Activated naive CD8-positive, alpha-beta T cell (primary cell): ENCODE results near the gene HAL.

Experiments used
- H3K27ac Mint-ChIP-seq: one replicate; pipeline ENCODE4 v1.8.0; 2021; ENCODE audit warnings: mixed read lengths
- H3K27me3 Mint-ChIP-seq: one replicate; pipeline ENCODE4 v1.8.0; 2021; ENCODE audit warnings: mixed read lengths
- H3K36me3 Mint-ChIP-seq: one replicate; pipeline ENCODE4 v1.8.0; 2021; ENCODE audit warnings: mixed read lengths
- H3K4me1 Mint-ChIP-seq: one replicate; pipeline ENCODE4 v1.8.0; 2021; ENCODE audit warnings: low read depth, mixed read lengths
- H3K4me3 Mint-ChIP-seq: one replicate; pipeline ENCODE4 v1.8.0; 2021; ENCODE audit warnings: mild to moderate bottlenecking, mixed read lengths
- H3K9me3 Mint-ChIP-seq: one replicate; pipeline ENCODE4 v1.8.0; 2021; ENCODE audit warnings: low read depth, mixed read lengths

HAL gene

GRCh38 chr12:95995238-95996031 is 709 bp downstream of the HAL start:
- Mint-ChIP-seq H3K4me3 (no peak overlapping the region), H3K27me3 (no peaks in the 10 kb centered on the region), H3K9me3 (no peaks in the 10 kb centered on the region), H3K36me3 (peaks cover 8% of the 10 kb centered on the region), H3K4me1 (peaks cover 2% of the 10 kb centered on the region), H3K27ac (no peak overlapping the region)

DNA sequence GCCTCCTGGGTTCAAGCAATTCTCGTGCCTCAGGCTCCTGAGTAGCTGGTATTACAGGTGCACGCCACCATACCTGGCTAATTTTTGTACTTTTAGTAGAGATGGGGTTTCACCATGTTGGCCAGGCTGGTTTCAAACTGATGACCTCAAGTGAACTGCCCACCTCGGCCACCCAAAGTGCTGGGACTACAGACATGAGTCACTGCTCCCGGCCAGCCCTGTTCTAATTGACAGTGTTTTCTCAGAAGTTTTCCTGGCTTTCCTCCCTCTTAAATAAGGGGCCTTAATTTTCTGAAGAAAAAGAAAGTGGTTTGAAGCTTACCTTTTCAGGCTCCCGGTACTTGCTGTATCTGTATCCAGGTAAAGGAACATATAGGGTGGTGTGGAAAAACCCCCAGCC is 1.7 kb downstream of the HAL start:
- peaks cover 5% of the 10 kb centered on the region for H3K36me3 Mint-ChIP-seq
- no peaks in the 10 kb centered on the region for H3K9me3 Mint-ChIP-seq
- no peak overlapping the region for H3K27ac Mint-ChIP-seq
- no peaks in the 10 kb centered on the region for H3K27me3 Mint-ChIP-seq
- no peak overlapping the region for H3K4me3 Mint-ChIP-seq
- peaks cover 2% of the 10 kb centered on the region for H3K4me1 Mint-ChIP-seq

- Mint-ChIP-seq H3K9me3 (no peaks in the 10 kb centered on the region), H3K27ac (no peak overlapping the region), H3K36me3 (peaks cover 5% of the 10 kb centered on the region), H3K4me1 (peaks cover 2% of the 10 kb centered on the region), H3K27me3 (no peaks in the 10 kb centered on the region), H3K4me3 (no peak overlapping the region)
These were observed 2.2 kb downstream of the HAL start for GRCh38 chr12:95993907-95994306.

GRCh38 chr12:95990136-95990535 is 6.0 kb downstream of the HAL start:
- H3K4me1 Mint-ChIP-seq, result no peaks in the 10 kb centered on the region
- no peak overlapping the region for H3K4me3 Mint-ChIP-seq
- no peak overlapping the region for H3K27ac Mint-ChIP-seq
- H3K36me3 Mint-ChIP-seq, result peaks cover 5% of the 10 kb centered on the region
- no peaks in the 10 kb centered on the region for H3K27me3 Mint-ChIP-seq
- no peaks in the 10 kb centered on the region for H3K9me3 Mint-ChIP-seq

- no peaks in the 10 kb centered on the region for H3K9me3 Mint-ChIP-seq
- H3K4me1 Mint-ChIP-seq, result no peaks in the 10 kb centered on the region
- no peak overlapping the region for H3K27ac Mint-ChIP-seq
- no peak overlapping the region for H3K4me3 Mint-ChIP-seq
- no peaks in the 10 kb centered on the region for H3K27me3 Mint-ChIP-seq
- H3K36me3 Mint-ChIP-seq, result peaks cover 5% of the 10 kb centered on the region
These were observed 6.5 kb downstream of the HAL start for GRCh38 chr12:95989504-95990123.

DNA sequence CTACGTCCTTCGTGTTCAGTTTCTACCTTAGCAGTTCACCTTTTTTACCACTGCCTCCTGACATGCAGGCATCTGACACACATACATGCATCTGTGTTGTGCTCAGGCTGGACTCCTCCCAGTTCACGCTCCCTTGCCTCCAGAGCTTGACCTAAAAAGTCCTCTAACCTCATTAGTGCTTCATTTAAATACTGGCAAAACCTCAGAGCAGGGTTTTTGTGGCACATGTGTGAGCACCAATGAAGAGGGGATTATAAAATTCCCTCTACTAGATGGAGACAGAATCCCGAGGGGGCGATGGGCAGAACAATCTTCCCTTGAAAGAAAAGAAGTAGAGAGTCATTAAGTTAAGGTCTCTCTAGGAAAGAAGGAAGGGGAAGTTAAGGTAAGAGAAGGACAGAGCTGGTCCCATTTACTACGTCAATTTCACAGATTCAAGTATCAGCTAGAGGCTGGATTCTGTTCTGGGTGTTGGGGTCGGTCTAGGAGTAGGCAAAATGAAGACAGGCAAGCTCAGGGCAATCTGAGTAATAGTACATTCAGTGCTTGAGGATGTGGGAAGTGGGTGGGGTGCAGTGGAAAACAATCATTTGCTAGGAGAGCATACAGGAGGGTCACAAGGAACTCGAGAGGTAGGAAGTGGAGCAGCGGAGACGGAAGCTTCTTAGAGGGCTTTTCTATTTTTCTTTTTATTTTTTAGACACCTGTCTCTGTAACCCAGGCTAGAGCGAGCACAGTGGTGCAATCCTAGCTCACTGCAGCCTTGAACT is 7.5 kb downstream of the HAL start:
- no peaks in the 10 kb centered on the region for H3K9me3 Mint-ChIP-seq
- no peaks in the 10 kb centered on the region for H3K27me3 Mint-ChIP-seq
- peaks cover 5% of the 10 kb centered on the region for H3K36me3 Mint-ChIP-seq
- no peaks in the 10 kb centered on the region for H3K4me1 Mint-ChIP-seq
- no peak overlapping the region for H3K27ac Mint-ChIP-seq
- no peak overlapping the region for H3K4me3 Mint-ChIP-seq

DNA sequence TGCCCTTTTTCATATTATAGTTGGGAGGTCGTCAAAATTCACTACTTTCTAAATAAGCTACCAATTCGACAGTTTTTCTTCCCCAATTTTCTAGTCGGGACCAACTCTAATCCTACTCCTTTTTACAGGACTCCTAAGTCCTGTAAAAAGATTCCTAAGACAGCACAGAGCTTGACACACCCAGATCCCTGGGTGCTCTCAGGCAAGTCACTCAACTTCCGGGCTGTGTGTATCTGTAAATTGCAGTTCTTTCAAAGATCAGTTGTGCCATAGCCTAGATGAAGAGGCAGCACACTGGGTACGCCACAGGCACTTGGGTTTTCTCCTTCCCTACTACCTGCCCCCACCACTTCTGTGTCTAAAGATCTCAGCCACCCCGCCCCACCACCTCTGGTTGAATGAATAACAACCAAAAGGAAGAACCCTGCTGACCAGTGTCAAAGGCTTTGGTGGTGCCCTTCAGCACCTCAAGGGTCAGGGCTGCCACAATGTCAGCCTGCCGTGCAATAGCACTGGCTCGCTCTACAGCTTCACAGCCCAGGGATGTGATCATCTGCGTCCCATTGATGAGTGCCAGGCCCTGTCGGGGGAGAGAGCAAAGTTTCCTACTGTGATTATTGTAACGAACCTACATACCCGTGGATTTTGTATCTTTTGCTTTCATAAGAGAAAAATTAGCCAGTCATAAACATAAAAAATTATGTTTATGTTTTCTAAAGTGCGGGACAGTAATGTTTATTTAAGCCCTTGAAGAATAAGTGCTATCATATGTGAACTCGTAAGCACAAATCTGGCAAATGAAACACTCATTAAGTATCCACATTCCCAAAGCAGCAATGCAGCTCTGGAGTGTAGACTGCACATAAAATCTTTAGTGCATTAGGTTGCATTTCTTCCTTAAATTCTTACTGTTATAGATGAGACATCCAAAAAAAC is 9.2 kb downstream of the HAL start:
- H3K27ac Mint-ChIP-seq, result no peak overlapping the region
- no peak overlapping the region for H3K4me3 Mint-ChIP-seq
- no peaks in the 10 kb centered on the region for H3K27me3 Mint-ChIP-seq
- H3K9me3 Mint-ChIP-seq, result no peaks in the 10 kb centered on the region
- H3K4me1 Mint-ChIP-seq, result no peaks in the 10 kb centered on the region
- H3K36me3 Mint-ChIP-seq, result peaks cover 1% of the 10 kb centered on the region

- Mint-ChIP-seq H3K4me1 (no peaks in the 10 kb centered on the region), H3K27ac (no peak overlapping the region), H3K9me3 (no peaks in the 10 kb centered on the region), H3K4me3 (no peak overlapping the region), H3K27me3 (no peaks in the 10 kb centered on the region), H3K36me3 (peaks cover 2% of the 10 kb centered on the region)
These were observed 11.5 kb downstream of the HAL start for GRCh38 chr12:95984682-95985081.

- H3K4me1 Mint-ChIP-seq, result no peaks in the 10 kb centered on the region
- H3K36me3 Mint-ChIP-seq, result peaks cover 2% of the 10 kb centered on the region
- no peaks in the 10 kb centered on the region for H3K9me3 Mint-ChIP-seq
- no peaks in the 10 kb centered on the region for H3K27me3 Mint-ChIP-seq
- H3K4me3 Mint-ChIP-seq, result no peak overlapping the region
- H3K27ac Mint-ChIP-seq, result no peak overlapping the region
These were observed 13.5 kb downstream of the HAL start for GRCh38 chr12:95982602-95983001.

DNA sequence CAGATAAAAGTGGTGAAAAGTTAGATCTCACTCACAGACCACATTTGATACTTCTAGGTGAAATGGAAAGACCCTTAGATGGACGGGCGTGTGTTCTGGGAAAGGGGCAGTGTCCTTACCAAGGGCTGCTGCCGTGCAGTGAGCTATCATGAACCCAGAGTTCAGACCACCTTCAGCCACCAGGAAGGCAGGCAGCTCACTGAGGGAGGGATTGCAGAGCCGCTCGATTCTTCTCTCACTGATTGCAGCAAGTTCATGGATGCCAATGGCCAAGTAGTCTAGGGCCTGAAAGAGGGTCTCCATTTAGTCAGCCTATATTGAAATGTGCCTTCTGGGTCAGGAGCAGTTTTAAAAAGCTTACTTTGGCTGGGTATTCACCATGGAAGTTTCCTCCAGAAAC is 15.7 kb downstream of the HAL start:
- peaks cover 2% of the 10 kb centered on the region for H3K36me3 Mint-ChIP-seq
- H3K9me3 Mint-ChIP-seq, result no peaks in the 10 kb centered on the region
- no peak overlapping the region for H3K27ac Mint-ChIP-seq
- H3K27me3 Mint-ChIP-seq, result no peaks in the 10 kb centered on the region
- H3K4me3 Mint-ChIP-seq, result no peak overlapping the region
- no peaks in the 10 kb centered on the region for H3K4me1 Mint-ChIP-seq

- Mint-ChIP-seq H3K27me3 (no peaks in the 10 kb centered on the region), H3K4me1 (no peaks in the 10 kb centered on the region), H3K36me3 (peaks cover 2% of the 10 kb centered on the region), H3K9me3 (no peaks in the 10 kb centered on the region), H3K27ac (no peak overlapping the region), H3K4me3 (no peak overlapping the region)
These were observed 17.4 kb downstream of the HAL start for GRCh38 chr12:95978774-95979173.

DNA sequence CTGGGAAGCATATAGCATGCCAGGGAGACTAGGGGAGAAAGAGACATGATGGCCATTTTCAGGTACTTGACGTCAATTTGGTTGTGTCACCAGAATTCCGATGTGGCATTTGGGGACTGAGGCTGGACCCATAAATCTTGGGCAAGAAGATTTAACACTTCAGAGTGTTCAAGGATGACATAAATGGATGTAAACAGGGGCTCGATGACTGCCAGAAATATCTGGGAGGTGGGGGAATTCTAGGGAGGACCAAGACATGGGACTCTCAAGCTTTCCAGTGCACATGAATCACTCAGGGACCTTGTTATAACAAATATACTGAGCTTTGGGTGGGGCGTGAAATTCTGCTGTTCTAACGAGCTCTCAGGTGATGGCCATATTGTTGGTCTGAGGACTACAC is 17.8 kb downstream of the HAL start:
- Mint-ChIP-seq H3K27ac (no peak overlapping the region), H3K4me3 (no peak overlapping the region), H3K9me3 (no peaks in the 10 kb centered on the region), H3K36me3 (peaks cover 2% of the 10 kb centered on the region), H3K4me1 (no peaks in the 10 kb centered on the region), H3K27me3 (no peaks in the 10 kb centered on the region)

DNA sequence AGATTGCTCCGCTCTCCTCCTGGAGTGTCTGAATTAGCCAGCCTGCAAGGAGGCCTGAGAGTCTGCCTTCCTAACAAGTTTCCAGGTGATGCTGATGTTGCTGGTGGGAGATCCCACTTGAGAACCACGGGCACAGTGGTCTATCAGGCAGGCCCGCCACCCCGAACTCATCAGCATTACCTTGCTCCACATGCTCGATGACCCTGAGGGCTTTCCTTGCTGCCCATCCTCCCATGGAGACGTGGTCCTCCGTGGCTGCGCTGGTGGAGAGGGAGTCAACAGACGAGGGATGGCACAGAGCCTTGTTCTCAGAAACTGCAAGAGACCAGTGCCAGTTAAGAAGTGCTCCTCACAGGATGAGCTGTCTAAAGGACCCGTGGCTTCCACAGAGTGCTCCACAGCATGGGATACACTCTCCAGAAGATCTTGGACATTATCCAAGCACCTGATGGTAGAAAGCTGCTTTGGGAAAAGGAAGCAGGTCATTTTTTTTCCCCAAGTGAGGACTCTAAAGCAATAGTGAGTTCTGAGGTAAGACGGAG is 18.3 kb downstream of the HAL start:
- H3K27ac Mint-ChIP-seq, result no peak overlapping the region
- H3K36me3 Mint-ChIP-seq, result peaks cover 2% of the 10 kb centered on the region

DNA sequence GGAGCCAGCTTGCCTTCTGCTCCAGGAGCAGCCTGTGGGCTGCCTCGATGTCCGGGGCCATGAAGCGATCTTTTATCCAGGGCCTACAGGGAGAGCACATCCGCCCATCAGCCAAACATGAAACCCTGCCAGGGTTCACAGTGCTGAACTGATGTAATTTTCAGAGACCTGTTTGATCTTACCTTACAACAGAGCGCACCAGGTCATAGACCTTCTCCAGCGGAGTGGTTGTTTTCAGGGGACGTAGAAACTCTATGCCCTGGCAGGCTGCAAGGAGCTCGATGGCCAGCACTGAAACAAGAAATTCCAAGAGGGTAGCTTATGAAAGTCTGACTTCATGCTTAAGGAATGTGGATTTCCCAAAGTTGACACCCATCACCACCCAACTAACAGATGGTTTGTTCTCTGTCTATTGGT is 19.7 kb downstream of the HAL start:
- H3K27me3 Mint-ChIP-seq, result no peaks in the 10 kb centered on the region
- no peaks in the 10 kb centered on the region for H3K36me3 Mint-ChIP-seq
- no peak overlapping the region for H3K4me3 Mint-ChIP-seq
- H3K4me1 Mint-ChIP-seq, result no peaks in the 10 kb centered on the region
- H3K9me3 Mint-ChIP-seq, result no peaks in the 10 kb centered on the region
- no peak overlapping the region for H3K27ac Mint-ChIP-seq

More for the DNA sequence above, 18.3 kb downstream of the HAL start:
- H3K27me3 Mint-ChIP-seq, result no peaks in the 10 kb centered on the region
- no peaks in the 10 kb centered on the region for H3K4me1 Mint-ChIP-seq
- no peaks in the 10 kb centered on the region for H3K9me3 Mint-ChIP-seq
- no peak overlapping the region for H3K4me3 Mint-ChIP-seq
